Activated T-helper 17 cell treated with anti-CD3 and anti-CD28 coated beads, Interleukin-2, amount 50 U/mL, for 72 hours (primary cell): ENCODE results near the gene EXOSC1. TPM values are rescaled to one million over a fixed set of nuclear protein-coding genes. Genes with fewer than 3 reads are reported as not detected.
A peak's percentile ranks its signal among the peaks of the same experiment; 100 is the strongest.
"Not testable (repeated sequence)": the region's sequence is repeated elsewhere in the genome, so short reads cannot be mapped to it uniquely, and the experiment has no call there.

ENCODE experiments used
- ATAC-seq: fragments of 150-1000 bp; cut with Tn5 transposase; replicated peaks from 2 replicates; pipeline ENCODE4 v1.10.0; 2021; ENCODE audit warnings: mild to moderate bottlenecking, moderate library complexity
- H3K27ac Mint-ChIP-seq: one replicate; pipeline ENCODE4 v1.8.0; 2022; ENCODE audit warnings: mixed read lengths
- H3K27me3 Mint-ChIP-seq: one replicate; pipeline ENCODE4 v1.8.0; 2022; ENCODE audit warnings: mixed read lengths
- H3K36me3 Mint-ChIP-seq: one replicate; pipeline ENCODE4 v1.8.0; 2022; ENCODE audit warnings: low read depth, mild to moderate bottlenecking, mixed read lengths
- H3K4me1 Mint-ChIP-seq: one replicate; pipeline ENCODE4 v1.8.0; 2022; ENCODE audit warnings: mixed read lengths
- H3K4me3 Mint-ChIP-seq: one replicate; pipeline ENCODE4 v1.8.0; 2022; ENCODE audit warnings: mild to moderate bottlenecking, mixed read lengths
- H3K9me3 Mint-ChIP-seq: one replicate; pipeline ENCODE4 v1.8.0; 2022; ENCODE audit warnings: mixed read lengths
- total RNA-seq, 2 donors: library from RNA; stranded (reverse); gene quantifications; one replicate each; pipeline ENCODE4 v1.2.3, GENCODE V29; 2022

The EXOSC1 gene
- 10 to 100 TPM; 49.7 to 54.2 TPM for total RNA-seq

GRCh38 chr10:97445722-97446639 is at the start of gene EXOSC1, which contains the start of gene ZDHHC16:
Gene EXOSC1 (minus strand): TSS chr10:97446006. CDS start chr10:97445985, 21 bp downstream.
Gene ZDHHC16 (plus strand): TSS chr10:97446175. CDS start chr10:97451676, 5,501 bp downstream.
- no peaks in the 10 kb centered on the region for H3K9me3 Mint-ChIP-seq
- ATAC-seq, result peak; percentile 89
- H3K4me3 Mint-ChIP-seq, result peak within 1 kb of the TSS; percentile 94
- H3K27me3 Mint-ChIP-seq, result no peaks in the 10 kb centered on the region
- peak within 1 kb of the TSS; percentile 66 for H3K27ac Mint-ChIP-seq
- H3K36me3 Mint-ChIP-seq, result peaks cover 72% of the 10 kb centered on the region
- H3K4me1 Mint-ChIP-seq, result peaks cover 30% of the 10 kb centered on the region

GRCh38 chr10:97494863-97495506 is 49.2 kb upstream of the EXOSC1 start:
- Mint-ChIP-seq H3K27ac (peak overlapping the region; percentile 75), H3K9me3 (no peaks in the 10 kb centered on the region), H3K4me3 (peak overlapping the region; percentile 93), H3K36me3 (peaks cover 65% of the 10 kb centered on the region), H3K27me3 (no peaks in the 10 kb centered on the region), H3K4me1 (peaks cover 16% of the 10 kb centered on the region)
- no peak for ATAC-seq

- H3K4me3 Mint-ChIP-seq, result peak overlapping the region; percentile 93
- H3K27ac Mint-ChIP-seq, result no peak overlapping the region
- peaks cover 16% of the 10 kb centered on the region for H3K4me1 Mint-ChIP-seq
- peaks cover 67% of the 10 kb centered on the region for H3K36me3 Mint-ChIP-seq
- no peaks in the 10 kb centered on the region for H3K27me3 Mint-ChIP-seq
- ATAC-seq, result no peak
- H3K9me3 Mint-ChIP-seq, result no peaks in the 10 kb centered on the region
Measured at GRCh38 chr10:97494151-97494550, 48.3 kb upstream of the EXOSC1 start.

- peak overlapping the region; percentile 69 for H3K27ac Mint-ChIP-seq
- H3K9me3 Mint-ChIP-seq, result no peaks in the 10 kb centered on the region
- peaks cover 16% of the 10 kb centered on the region for H3K4me1 Mint-ChIP-seq
- H3K4me3 Mint-ChIP-seq, result peak overlapping the region; percentile 22
- ATAC-seq, result no peak
- peaks cover 60% of the 10 kb centered on the region for H3K36me3 Mint-ChIP-seq
- H3K27me3 Mint-ChIP-seq, result no peaks in the 10 kb centered on the region
Measured at GRCh38 chr10:97490592-97490991, 44.8 kb upstream of the EXOSC1 start.

GRCh38 chr10:97485647-97486281 is 40.0 kb upstream of the EXOSC1 start:
- no peaks in the 10 kb centered on the region for H3K9me3 Mint-ChIP-seq
- no peaks in the 10 kb centered on the region for H3K27me3 Mint-ChIP-seq
- H3K4me3 Mint-ChIP-seq, result no peak overlapping the region
- ATAC-seq, result no peak
- H3K27ac Mint-ChIP-seq, result peak overlapping the region; percentile 49
- peaks cover 68% of the 10 kb centered on the region for H3K36me3 Mint-ChIP-seq
- peaks cover 4% of the 10 kb centered on the region for H3K4me1 Mint-ChIP-seq

GRCh38 chr10:97483921-97484320 is 38.1 kb upstream of the EXOSC1 start:
- Mint-ChIP-seq H3K9me3 (no peaks in the 10 kb centered on the region), H3K4me1 (no peaks in the 10 kb centered on the region), H3K36me3 (peaks cover 74% of the 10 kb centered on the region), H3K27me3 (no peaks in the 10 kb centered on the region), H3K27ac (peak overlapping the region; percentile 20), H3K4me3 (no peak overlapping the region)
- no peak for ATAC-seq

- Mint-ChIP-seq H3K27ac (peak overlapping the region; percentile 20), H3K4me1 (no peaks in the 10 kb centered on the region), H3K36me3 (peaks cover 77% of the 10 kb centered on the region), H3K9me3 (no peaks in the 10 kb centered on the region), H3K4me3 (no peak overlapping the region), H3K27me3 (no peaks in the 10 kb centered on the region)
- ATAC-seq, result no peak
Measured at GRCh38 chr10:97483506-97483905, 37.7 kb upstream of the EXOSC1 start.

GRCh38 chr10:97482381-97482780 is 36.6 kb upstream of the EXOSC1 start:
- no peaks in the 10 kb centered on the region for H3K4me1 Mint-ChIP-seq
- H3K36me3 Mint-ChIP-seq, result peaks cover 88% of the 10 kb centered on the region
- H3K9me3 Mint-ChIP-seq, result no peaks in the 10 kb centered on the region
- no peak overlapping the region for H3K4me3 Mint-ChIP-seq
- H3K27me3 Mint-ChIP-seq, result no peaks in the 10 kb centered on the region
- H3K27ac Mint-ChIP-seq, result no peak overlapping the region
- no peak for ATAC-seq

GRCh38 chr10:97481071-97481470 is 35.3 kb upstream of the EXOSC1 start:
- no peaks in the 10 kb centered on the region for H3K9me3 Mint-ChIP-seq
- no peak for ATAC-seq
- H3K27me3 Mint-ChIP-seq, result no peaks in the 10 kb centered on the region
- no peak overlapping the region for H3K4me3 Mint-ChIP-seq
- H3K4me1 Mint-ChIP-seq, result no peaks in the 10 kb centered on the region
- peaks cover 94% of the 10 kb centered on the region for H3K36me3 Mint-ChIP-seq
- peak overlapping the region; percentile 44 for H3K27ac Mint-ChIP-seq

- no peak for ATAC-seq
- Mint-ChIP-seq H3K4me3 (no peak overlapping the region), H3K9me3 (no peaks in the 10 kb centered on the region), H3K27ac (no peak overlapping the region), H3K27me3 (no peaks in the 10 kb centered on the region), H3K4me1 (no peaks in the 10 kb centered on the region), H3K36me3 (peaks cover 94% of the 10 kb centered on the region)
Measured at GRCh38 chr10:97479939-97480338, 34.1 kb upstream of the EXOSC1 start.

- not testable (repeated sequence) for H3K4me3 Mint-ChIP-seq, H3K27me3 Mint-ChIP-seq, H3K27ac Mint-ChIP-seq, ATAC-seq, H3K9me3 Mint-ChIP-seq, H3K4me1 Mint-ChIP-seq
- peaks cover 96% of the 10 kb centered on the region for H3K36me3 Mint-ChIP-seq
Measured at GRCh38 chr10:97479410-97479809, 33.6 kb upstream of the EXOSC1 start.

GRCh38 chr10:97475936-97476594 is 30.3 kb upstream of the EXOSC1 start:
- Mint-ChIP-seq H3K27ac (peak overlapping the region; percentile 12), H3K4me3 (no peak overlapping the region), H3K36me3 (peaks cover 99% of the 10 kb centered on the region), H3K9me3 (no peaks in the 10 kb centered on the region), H3K27me3 (no peaks in the 10 kb centered on the region), H3K4me1 (no peaks in the 10 kb centered on the region)
- ATAC-seq, result no peak

- Mint-ChIP-seq H3K27ac (no peak overlapping the region), H3K27me3 (no peaks in the 10 kb centered on the region)
Measured at GRCh38 chr10:97474918-97475317, 29.1 kb upstream of the EXOSC1 start.

GRCh38 chr10:97468781-97469180 is 23.0 kb upstream of the EXOSC1 start:
- not testable (repeated sequence) for H3K9me3 Mint-ChIP-seq, H3K27me3 Mint-ChIP-seq, ATAC-seq, H3K4me1 Mint-ChIP-seq, H3K4me3 Mint-ChIP-seq
- H3K27ac Mint-ChIP-seq, result peak overlapping the region; percentile 20
- peaks cover 99% of the 10 kb centered on the region for H3K36me3 Mint-ChIP-seq

More at GRCh38 chr10:97474918-97475317, 29.1 kb upstream of the EXOSC1 start:
- peaks cover 99% of the 10 kb centered on the region for H3K36me3 Mint-ChIP-seq
- no peak for ATAC-seq
- H3K4me3 Mint-ChIP-seq, result no peak overlapping the region
- no peaks in the 10 kb centered on the region for H3K9me3 Mint-ChIP-seq
- H3K4me1 Mint-ChIP-seq, result no peaks in the 10 kb centered on the region
